GM12864 (cell line): ENCODE results near the gene TNRC6B.

Experiments
- DNase-seq: peaks from one replicate; pipeline ENCODE4 v3.0.0-alpha.2; 2011; ENCODE audit warnings: low read depth
- H3K4me3 ChIP-seq: 2 replicates; pipeline ENCODE4 v1.5.1; 2011; ENCODE audit warnings: mild to moderate bottlenecking, low read depth, low read length, control low read depth
- TF ChIP-seq, protein P1 (sequence below): IDR thresholded peaks from 2 replicates; pipeline ENCODE4 v1.5.1; 2011; ENCODE audit warnings: low read depth, mild to moderate bottlenecking, moderate library complexity, low read length, control low read depth, inconsistent platforms; ENCODE audit errors: missing control alignments

Gene TNRC6B, protein sequence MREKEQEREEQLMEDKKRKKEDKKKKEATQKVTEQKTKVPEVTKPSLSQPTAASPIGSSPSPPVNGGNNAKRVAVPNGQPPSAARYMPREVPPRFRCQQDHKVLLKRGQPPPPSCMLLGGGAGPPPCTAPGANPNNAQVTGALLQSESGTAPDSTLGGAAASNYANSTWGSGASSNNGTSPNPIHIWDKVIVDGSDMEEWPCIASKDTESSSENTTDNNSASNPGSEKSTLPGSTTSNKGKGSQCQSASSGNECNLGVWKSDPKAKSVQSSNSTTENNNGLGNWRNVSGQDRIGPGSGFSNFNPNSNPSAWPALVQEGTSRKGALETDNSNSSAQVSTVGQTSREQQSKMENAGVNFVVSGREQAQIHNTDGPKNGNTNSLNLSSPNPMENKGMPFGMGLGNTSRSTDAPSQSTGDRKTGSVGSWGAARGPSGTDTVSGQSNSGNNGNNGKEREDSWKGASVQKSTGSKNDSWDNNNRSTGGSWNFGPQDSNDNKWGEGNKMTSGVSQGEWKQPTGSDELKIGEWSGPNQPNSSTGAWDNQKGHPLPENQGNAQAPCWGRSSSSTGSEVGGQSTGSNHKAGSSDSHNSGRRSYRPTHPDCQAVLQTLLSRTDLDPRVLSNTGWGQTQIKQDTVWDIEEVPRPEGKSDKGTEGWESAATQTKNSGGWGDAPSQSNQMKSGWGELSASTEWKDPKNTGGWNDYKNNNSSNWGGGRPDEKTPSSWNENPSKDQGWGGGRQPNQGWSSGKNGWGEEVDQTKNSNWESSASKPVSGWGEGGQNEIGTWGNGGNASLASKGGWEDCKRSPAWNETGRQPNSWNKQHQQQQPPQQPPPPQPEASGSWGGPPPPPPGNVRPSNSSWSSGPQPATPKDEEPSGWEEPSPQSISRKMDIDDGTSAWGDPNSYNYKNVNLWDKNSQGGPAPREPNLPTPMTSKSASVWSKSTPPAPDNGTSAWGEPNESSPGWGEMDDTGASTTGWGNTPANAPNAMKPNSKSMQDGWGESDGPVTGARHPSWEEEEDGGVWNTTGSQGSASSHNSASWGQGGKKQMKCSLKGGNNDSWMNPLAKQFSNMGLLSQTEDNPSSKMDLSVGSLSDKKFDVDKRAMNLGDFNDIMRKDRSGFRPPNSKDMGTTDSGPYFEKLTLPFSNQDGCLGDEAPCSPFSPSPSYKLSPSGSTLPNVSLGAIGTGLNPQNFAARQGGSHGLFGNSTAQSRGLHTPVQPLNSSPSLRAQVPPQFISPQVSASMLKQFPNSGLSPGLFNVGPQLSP (N-terminal part only)

DNA sequence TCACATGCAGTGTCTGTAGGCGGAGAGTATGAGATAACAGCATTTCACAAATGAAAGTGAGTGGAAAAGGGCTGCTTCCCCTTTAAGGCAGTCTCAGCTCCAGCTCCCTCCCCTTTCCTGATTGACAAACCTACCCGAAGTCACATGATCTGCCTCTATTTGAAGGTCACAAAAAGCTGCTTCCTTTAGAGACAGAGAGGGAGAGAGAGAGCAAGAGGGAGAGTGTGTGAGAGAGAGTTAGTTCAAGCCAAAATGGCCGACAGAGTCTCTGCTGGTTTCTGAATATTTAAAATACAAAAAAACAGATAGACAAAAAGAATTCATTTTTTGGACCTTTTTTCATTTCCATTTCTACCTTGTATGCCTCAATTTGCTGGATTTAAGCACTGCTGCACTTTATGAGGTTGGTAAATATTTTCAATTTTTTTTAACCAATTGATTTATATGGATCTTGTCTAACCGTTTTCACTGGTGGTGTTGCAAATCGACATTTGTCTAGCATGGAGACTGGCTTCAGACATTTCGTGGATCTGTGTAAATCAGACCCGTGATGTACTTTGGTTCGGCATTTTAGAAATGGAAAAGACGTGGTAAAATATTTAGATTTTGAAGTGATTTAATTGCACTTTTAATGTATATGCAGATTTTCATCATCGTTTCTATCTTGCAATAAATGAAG, at the start of gene TNRC6B:
TSS of gene TNRC6B (plus strand) at position 188 of the 679 bp plus-strand sequence. CDS start at position 399, 211 bp downstream.
- TF ChIP-seq, protein P1, sequence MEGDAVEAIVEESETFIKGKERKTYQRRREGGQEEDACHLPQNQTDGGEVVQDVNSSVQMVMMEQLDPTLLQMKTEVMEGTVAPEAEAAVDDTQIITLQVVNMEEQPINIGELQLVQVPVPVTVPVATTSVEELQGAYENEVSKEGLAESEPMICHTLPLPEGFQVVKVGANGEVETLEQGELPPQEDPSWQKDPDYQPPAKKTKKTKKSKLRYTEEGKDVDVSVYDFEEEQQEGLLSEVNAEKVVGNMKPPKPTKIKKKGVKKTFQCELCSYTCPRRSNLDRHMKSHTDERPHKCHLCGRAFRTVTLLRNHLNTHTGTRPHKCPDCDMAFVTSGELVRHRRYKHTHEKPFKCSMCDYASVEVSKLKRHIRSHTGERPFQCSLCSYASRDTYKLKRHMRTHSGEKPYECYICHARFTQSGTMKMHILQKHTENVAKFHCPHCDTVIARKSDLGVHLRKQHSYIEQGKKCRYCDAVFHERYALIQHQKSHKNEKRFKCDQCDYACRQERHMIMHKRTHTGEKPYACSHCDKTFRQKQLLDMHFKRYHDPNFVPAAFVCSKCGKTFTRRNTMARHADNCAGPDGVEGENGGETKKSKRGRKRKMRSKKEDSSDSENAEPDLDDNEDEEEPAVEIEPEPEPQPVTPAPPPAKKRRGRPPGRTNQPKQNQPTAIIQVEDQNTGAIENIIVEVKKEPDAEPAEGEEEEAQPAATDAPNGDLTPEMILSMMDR: no peak
- DNase-seq: peak; percentile 98

DNA sequence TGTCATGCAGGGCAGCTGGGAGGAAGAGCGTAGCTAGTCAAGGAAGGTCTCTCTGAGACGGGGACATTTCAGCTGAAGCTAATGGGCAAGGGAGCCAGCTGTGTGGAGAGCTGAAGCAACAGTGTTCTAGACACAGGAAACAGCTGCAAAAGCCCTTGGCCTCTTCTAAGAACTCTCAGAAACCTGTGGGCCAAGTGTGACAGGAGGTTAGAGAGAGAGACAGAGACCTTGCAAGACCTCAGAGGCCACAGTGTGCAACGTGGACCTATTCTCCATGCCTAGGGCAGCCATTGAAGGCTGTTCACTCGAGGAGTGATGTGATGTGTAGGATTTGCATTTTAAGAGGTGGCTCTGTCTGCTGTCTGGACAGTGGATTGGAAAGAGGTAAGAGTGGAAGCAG, 48.7 kb upstream of the TNRC6B start:
- H3K4me3 ChIP-seq: no peak overlapping the region
- TF ChIP-seq, protein P1: no peak
- DNase-seq: peak; percentile 25

More for the DNA sequence above, at the start of gene TNRC6B:
- peak within 1 kb of the TSS; percentile 75 for H3K4me3 ChIP-seq

DNA sequence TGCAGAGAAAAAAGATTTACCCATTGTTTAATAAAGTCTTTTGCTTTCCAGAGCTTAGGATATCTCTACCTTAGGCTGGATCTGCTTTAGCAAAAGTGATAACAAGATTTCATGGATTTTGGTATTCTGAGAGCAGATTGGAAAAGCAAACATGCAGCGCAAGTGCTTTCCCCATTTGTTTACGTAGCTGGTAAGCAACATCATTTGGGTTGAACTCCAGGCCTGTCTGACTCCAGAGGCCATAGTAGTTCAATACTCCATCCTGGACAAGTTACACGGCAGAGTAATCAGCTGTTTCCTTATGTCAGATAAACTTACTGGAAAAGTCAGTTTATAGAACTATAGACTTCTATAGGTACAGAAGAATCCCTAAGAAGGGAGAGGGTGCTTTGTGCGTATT, 40.6 kb upstream of the TNRC6B start:
- no peak overlapping the region for H3K4me3 ChIP-seq
- TF ChIP-seq, protein P1: no peak
- DNase-seq: no peak

DNA sequence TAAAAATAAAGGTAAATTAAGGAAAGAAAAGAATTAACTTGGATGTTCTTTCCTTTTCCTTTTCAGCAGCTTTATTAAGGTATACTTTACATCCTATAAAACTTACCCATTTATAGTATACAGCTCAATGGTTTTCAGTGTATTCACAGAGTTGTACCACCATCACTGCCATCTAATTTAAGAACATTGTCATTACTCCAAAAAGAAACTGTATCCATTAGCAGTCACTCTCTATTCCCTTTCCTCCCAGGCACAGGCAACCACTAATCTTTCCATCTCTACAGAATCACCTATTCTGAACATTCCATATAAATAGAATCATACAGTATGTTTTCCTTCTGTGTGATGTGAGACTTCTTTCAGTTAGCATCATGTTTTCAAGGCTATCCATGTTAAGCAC, 38.9 kb upstream of the TNRC6B start:
- no peak for DNase-seq
- TF ChIP-seq, protein P1: no peak
- H3K4me3 ChIP-seq: no peak overlapping the region

DNA sequence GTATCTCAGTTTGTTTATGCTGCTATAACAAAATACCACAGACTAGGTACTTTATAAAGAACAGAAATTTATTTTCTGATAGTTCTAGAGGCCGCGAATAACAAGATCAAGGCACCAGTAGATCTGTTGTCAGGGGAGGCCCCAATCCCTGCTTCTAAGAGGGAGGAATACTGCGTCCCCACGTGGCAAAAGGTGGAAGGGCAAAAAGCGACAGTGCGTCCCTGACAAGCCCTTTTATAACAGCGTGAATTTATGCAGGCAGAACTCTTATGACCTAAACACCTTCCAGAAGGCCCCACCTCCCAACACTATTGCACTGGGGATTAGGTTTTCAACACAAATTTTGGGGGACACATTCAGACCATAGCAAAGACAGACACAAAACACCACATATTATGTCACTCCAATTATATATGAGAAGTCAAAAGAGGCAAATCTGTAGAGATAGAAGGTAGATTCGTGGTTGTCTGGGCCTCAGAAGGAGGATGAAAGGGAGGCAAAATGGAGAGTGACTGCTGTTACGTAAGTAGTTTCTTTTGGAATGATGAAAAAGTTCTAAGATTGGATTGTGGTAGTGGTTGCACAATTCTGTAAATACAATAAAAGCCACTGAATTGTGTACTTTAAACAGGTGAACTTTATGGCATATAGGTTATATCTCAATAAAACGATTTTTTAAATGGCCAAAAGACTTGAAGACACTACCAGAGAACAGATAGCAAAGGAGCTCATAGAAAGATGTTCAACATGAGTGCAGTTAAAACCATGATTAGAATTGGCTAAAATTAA, 30.1 kb upstream of the TNRC6B start:
- DNase-seq: no peak
- TF ChIP-seq, protein P1: no peak
- no peak overlapping the region for H3K4me3 ChIP-seq
